HEK293 (cell line): ENCODE results near the gene RIOK1.
A peak's percentile ranks its signal among the peaks of the same experiment; 100 is the strongest.
"Not testable (repeated sequence)": the region's sequence is repeated elsewhere in the genome, so short reads cannot be mapped to it uniquely, and the experiment has no call there.

Source experiments
- CTCF ChIA-PET: fragments of 350-600 bp; formaldehyde crosslinking; extraction: SDS; loops from one replicate; lab custom pipeline; 2021; ENCODE audit warnings: antibody characterized with exemption; lab: Yijun Ruan, JAX
- POLR2A ChIA-PET: fragments of 300-600 bp; formaldehyde crosslinking; extraction: SDS; loops from one replicate; lab custom pipeline; 2020; ENCODE audit warnings: antibody characterized with exemption, inconsistent platforms; lab: Yijun Ruan, JAX
- H3K27ac ChIP-seq: fragments of 200-500 bp; sonication (Bioruptor generic); 2 replicates; pipeline ENCODE4 v1.5.1; 2014; ENCODE audit warnings: low read depth, low read length, control low read depth, inconsistent platforms; ENCODE audit errors: extremely low read depth
- H3K36me3 ChIP-seq, 2 experiments: fragments of 200-500 bp in 1 of 2; sonication (Bioruptor generic) in 1 of 2; 1 replicate in 1 of 2; 2 replicates in 1 of 2; pipeline ENCODE4 v1.5.1; 2014 to 2017; ENCODE audit warnings: inconsistent platforms in 2 of 2, low read length in 2 of 2; ENCODE audit not compliant: control insufficient read depth in 2 of 2, insufficient read depth in 1 of 2
- H3K4me1 ChIP-seq: fragments of 200-500 bp; sonication (Bioruptor generic); 2 replicates; pipeline ENCODE4 v1.5.1; 2014; ENCODE audit warnings: mild to moderate bottlenecking, low read length, inconsistent platforms; ENCODE audit not compliant: control insufficient read depth, insufficient read depth
- H3K4me3 ChIP-seq: 2 replicates; pipeline ENCODE4 v1.5.1; 2011; ENCODE audit warnings: low read depth, mild to moderate bottlenecking, control low read depth, low read length, moderate library complexity
- H3K9me3 ChIP-seq: fragments of 200-500 bp; sonication (Bioruptor generic); 2 replicates; pipeline ENCODE4 v1.5.1; 2014; ENCODE audit warnings: low read depth, low read length, inconsistent platforms; ENCODE audit not compliant: control insufficient read depth, insufficient read depth
- KLF7 ChIP-seq: fragments of 450-650 bp; formaldehyde crosslinking; IDR thresholded peaks from 2 replicates; pipeline ENCODE4 v1.5.1; 2016; ENCODE audit warnings: missing biosample characterization, missing genetic modification characterization, borderline replicate concordance
- MYNN ChIP-seq: fragments of 450-650 bp; formaldehyde crosslinking; IDR thresholded peaks from 2 replicates; pipeline ENCODE4 v1.5.1; 2016; ENCODE audit warnings: missing biosample characterization, missing genetic modification characterization, borderline replicate concordance
- OVOL3 ChIP-seq: fragments of 450-650 bp; formaldehyde crosslinking; IDR thresholded peaks from 2 replicates; pipeline ENCODE4 v1.5.1; 2016; ENCODE audit warnings: missing biosample characterization, missing genetic modification characterization
- RBAK ChIP-seq: fragments of 450-650 bp; formaldehyde crosslinking; IDR thresholded peaks from 2 replicates; pipeline ENCODE4 v1.5.1; 2016; ENCODE audit warnings: missing biosample characterization, missing genetic modification characterization
- TCF7L2 ChIP-seq: IDR thresholded peaks from 2 replicates; pipeline ENCODE4 v1.6.1; 2011; ENCODE audit warnings: low read depth, mild to moderate bottlenecking, inconsistent platforms, low read length, moderate library complexity, borderline replicate concordance
- ZNF114 ChIP-seq: fragments of 450-650 bp; formaldehyde crosslinking; IDR thresholded peaks from 2 replicates; pipeline ENCODE4 v1.5.0; 2017; ENCODE audit warnings: missing biosample characterization, missing genetic modification characterization
- ZNF26 ChIP-seq: fragments of 450-650 bp; formaldehyde crosslinking; IDR thresholded peaks from 2 replicates; pipeline ENCODE4 v1.5.1; 2016; ENCODE audit warnings: missing biosample characterization, missing genetic modification characterization
- ZNF280D ChIP-seq: fragments of 450-650 bp; formaldehyde crosslinking; IDR thresholded peaks from 2 replicates; pipeline ENCODE4 v1.5.1; 2016; ENCODE audit warnings: missing biosample characterization, missing genetic modification characterization
- ZNF398 ChIP-seq: fragments of 450-650 bp; formaldehyde crosslinking; IDR thresholded peaks from 2 replicates; pipeline ENCODE4 v1.5.1; 2017; ENCODE audit warnings: missing biosample characterization, missing genetic modification characterization
- ZNF449 ChIP-seq: fragments of 450-650 bp; formaldehyde crosslinking; IDR thresholded peaks from 2 replicates; pipeline ENCODE4 v1.5.1; 2017; ENCODE audit warnings: missing biosample characterization, mild to moderate bottlenecking, missing genetic modification characterization, moderate library complexity
- ZNF518A ChIP-seq: fragments of 450-650 bp; formaldehyde crosslinking; conservative IDR thresholded peaks from 2 replicates; pipeline ENCODE4 v1.5.1; 2016; ENCODE audit warnings: low read depth, missing biosample characterization, missing genetic modification characterization
- ZNF707 ChIP-seq: fragments of 450-650 bp; formaldehyde crosslinking; IDR thresholded peaks from 2 replicates; pipeline ENCODE4 v1.5.1; 2016; ENCODE audit warnings: missing biosample characterization, missing genetic modification characterization
- ZNF747 ChIP-seq: fragments of 450-650 bp; formaldehyde crosslinking; IDR thresholded peaks from 2 replicates; pipeline ENCODE4 v1.5.1; 2016; ENCODE audit warnings: missing biosample characterization, missing genetic modification characterization
- ZSCAN16 ChIP-seq: fragments of 450-650 bp; formaldehyde crosslinking; IDR thresholded peaks from 2 replicates; pipeline ENCODE4 v1.5.1; 2016; ENCODE audit warnings: missing biosample characterization, missing genetic modification characterization

Gene RIOK1

GRCh38 chr6:7350591-7350990 is 39.0 kb upstream of the RIOK1 start:
- H3K27ac ChIP-seq, H3K4me1 ChIP-seq, H3K36me3 ChIP-seq, H3K4me3 ChIP-seq, POLR2A ChIA-PET, H3K9me3 ChIP-seq: not testable (repeated sequence)
- CTCF ChIA-PET: interaction anchor here (0.7 kb wide), 1 partner anchor 217 kb away, joined by 4 read pairs; no protein-coding TSS in a partner anchor

GRCh38 chr6:7351916-7352315 is 37.7 kb upstream of the RIOK1 start:
- POLR2A ChIA-PET, H3K27ac ChIP-seq: not testable (repeated sequence)
- CTCF ChIA-PET: interaction anchor here (0.6 kb wide), 1 partner anchor 693 kb away, joined by 3 read pairs; no protein-coding TSS in a partner anchor

GRCh38 chr6:7367408-7367807 is 22.2 kb upstream of the RIOK1 start:
- POLR2A ChIA-PET: no interaction called here
- TF ChIP-seq TCF7L2 (no peak), ZNF449 (tag by site-specific recombination) (peak; percentile 93)
- TF ChIP-seq, all 188 proteins: peak for 1
- CTCF ChIA-PET: interaction anchor here (1.0 to 1.6 kb wide), 2 partner anchors 8 to 29 kb away, joined by 3 to 4 read pairs; no protein-coding TSS in a partner anchor
- H3K4me3 ChIP-seq: no peak overlapping the region
- no peaks in the 10 kb centered on the region for H3K9me3 ChIP-seq
- H3K36me3 ChIP-seq: no peaks in the 10 kb centered on the region
- no peaks in the 10 kb centered on the region for H3K4me1 ChIP-seq
- H3K27ac ChIP-seq: no peak overlapping the region

More at GRCh38 chr6:7351916-7352315, 37.7 kb upstream of the RIOK1 start:
- not testable (repeated sequence) for H3K9me3 ChIP-seq, H3K4me1 ChIP-seq, H3K4me3 ChIP-seq, H3K36me3 ChIP-seq

GRCh38 chr6:7373739-7374138 is 15.9 kb upstream of the RIOK1 start:
- Histone ChIP-seq H3K9me3 (no peaks in the 10 kb centered on the region), H3K27ac (no peak overlapping the region), H3K4me3 (no peak overlapping the region), H3K4me1 (no peaks in the 10 kb centered on the region), H3K36me3 (no peaks in the 10 kb centered on the region)
- CTCF ChIA-PET: interaction anchor here (0.7 to 1.2 kb wide), 3 partner anchors 45 to 818 kb away, joined by 3 to 4 read pairs (median 3); no protein-coding TSS in a partner anchor
- POLR2A ChIA-PET: no interaction called here
- no peak for TF ChIP-seq RBAK (tag by site-specific recombination)
- no peak for TF ChIP-seq ZNF114 (tag by site-specific recombination)
- no peak for TF ChIP-seq ZSCAN16 (tag by site-specific recombination)
- TF ChIP-seq ZNF398 (tag by site-specific recombination): no peak
- TF ChIP-seq KLF7 (tag by site-specific recombination): no peak
- TF ChIP-seq MYNN (tag by site-specific recombination): no peak
- TF ChIP-seq OVOL3 (tag by site-specific recombination): no peak
- no peak for TF ChIP-seq ZNF518A (tag by site-specific recombination)
- no peak for TF ChIP-seq ZNF280D (tag by site-specific recombination)
- TF ChIP-seq ZNF26 (tag by site-specific recombination): no peak
- no peak for TF ChIP-seq ZNF747 (tag by site-specific recombination)
- no peak for TF ChIP-seq ZNF707 (tag by site-specific recombination)
